MCF 10A (cell line): ENCODE data around the gene NCOA5. TPM values are rescaled to one million over a fixed set of nuclear protein-coding genes. Genes with fewer than 3 reads are reported as not detected.
"Not testable (repeated sequence)": the region's sequence is repeated elsewhere in the genome, so short reads cannot be mapped to it uniquely, and the experiment has no call there.

Source experiments
- BruUV-seq: library from RNA; stranded (reverse); fragments of 400-500 nt; replicated peaks from 2 replicates; lab custom pipeline; 2021; lab: Mats Ljungman, UMichigan
- CTCF ChIA-PET: fragments of 300-600 bp; sonication (Branson Sonifier 250); formaldehyde crosslinking; extraction: SDS; loops from one replicate; lab custom pipeline; 2021; ENCODE audit warnings: antibody characterized with exemption, inconsistent platforms; lab: Yijun Ruan, JAX
- POLR2A ChIA-PET: fragments of 300-600, 350-650 bp; sonication (Branson Sonifier 250); formaldehyde crosslinking; extraction: SDS; loops from one replicate; lab custom pipeline; 2020; ENCODE audit warnings: antibody characterized with exemption, inconsistent platforms; lab: Yijun Ruan, JAX
- DNase-seq: peaks from one replicate; pipeline ENCODE4 v3.0.0-alpha.2; 2018; ENCODE audit not compliant: unreplicated experiment
- H3K27ac Mint-ChIP-seq: one replicate; pipeline ENCODE4 v1.8.0; 2022; ENCODE audit warnings: mild to moderate bottlenecking, low read depth, mixed read lengths; ENCODE audit not compliant: unreplicated experiment
- H3K27me3 Mint-ChIP-seq: one replicate; pipeline ENCODE4 v1.8.0; 2022; ENCODE audit warnings: mixed read lengths; ENCODE audit not compliant: insufficient read depth, unreplicated experiment
- H3K36me3 Mint-ChIP-seq: one replicate; pipeline ENCODE4 v1.8.0; 2022; ENCODE audit warnings: mild to moderate bottlenecking, moderate library complexity, mixed read lengths; ENCODE audit not compliant: insufficient read depth, unreplicated experiment
- H3K4me1 Mint-ChIP-seq: one replicate; pipeline ENCODE4 v1.8.0; 2022; ENCODE audit warnings: mixed read lengths; ENCODE audit not compliant: insufficient read depth, unreplicated experiment
- H3K4me3 Mint-ChIP-seq: one replicate; pipeline ENCODE4 v1.8.0; 2022; ENCODE audit warnings: mild to moderate bottlenecking, moderate library complexity, mixed read lengths; ENCODE audit not compliant: unreplicated experiment
- H3K9me3 Mint-ChIP-seq: one replicate; pipeline ENCODE4 v1.8.0; 2022; ENCODE audit warnings: mixed read lengths; ENCODE audit not compliant: unreplicated experiment
- intact Hi-C: fragments of 100-400 bp; cut with micrococcal nuclease; formaldehyde crosslinking; loops from 2 replicates; pipeline ENCODE4 v1.14.1; 2022
- total RNA-seq: library from RNA; stranded (reverse); gene quantifications from 2 replicates; pipeline ENCODE4 v1.2.3, GENCODE V29; 2022
- TF ChIP-seq, protein P1 (sequence below): fragments of 200-600 bp; IDR thresholded peaks from one replicate; pipeline ENCODE4 v1.8.0; 2022; ENCODE audit warnings: antibody characterized with exemption, mild to moderate bottlenecking; ENCODE audit not compliant: unreplicated experiment

Gene NCOA5
- total RNA-seq, 1 experiment from 2014 or later: 26.0 TPM

DNA sequence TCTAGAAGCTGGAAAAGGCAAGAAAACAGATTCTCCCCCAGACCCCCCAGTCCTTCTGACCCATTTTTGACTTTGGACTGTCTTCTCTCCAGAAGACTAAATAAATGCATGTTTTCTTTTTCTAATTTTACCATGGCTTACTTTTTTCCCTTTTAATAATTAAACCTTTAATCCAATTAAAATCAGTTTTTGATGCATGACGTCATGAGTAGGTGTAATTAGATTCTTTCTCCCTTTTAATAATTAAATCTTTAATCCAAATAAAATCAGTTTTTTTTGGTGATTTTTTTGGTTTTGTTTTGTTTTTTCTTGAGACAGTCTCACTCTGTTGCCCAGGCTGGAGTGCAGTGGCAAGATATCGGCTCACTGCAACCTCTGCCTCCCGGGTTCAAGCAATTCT lies 13.2 kb upstream of the NCOA5 start:
- Mint-ChIP-seq H3K4me1 (no peaks in the 10 kb centered on the region), H3K4me3 (no peak overlapping the region), H3K36me3 (no peaks in the 10 kb centered on the region), H3K27ac (no peak overlapping the region), H3K9me3 (no peaks in the 10 kb centered on the region), H3K27me3 (peaks cover 62% of the 10 kb centered on the region)
- ChIA-PET CTCF (interaction anchor here (0.7 kb wide), 1 partner anchor 262 kb away, joined by 5 read pairs; no protein-coding TSS in a partner anchor), POLR2A (interaction anchor here (0.6 kb wide), 1 partner anchor 52 kb away, joined by 3 read pairs; no protein-coding TSS in a partner anchor)
- TF ChIP-seq, protein P1, sequence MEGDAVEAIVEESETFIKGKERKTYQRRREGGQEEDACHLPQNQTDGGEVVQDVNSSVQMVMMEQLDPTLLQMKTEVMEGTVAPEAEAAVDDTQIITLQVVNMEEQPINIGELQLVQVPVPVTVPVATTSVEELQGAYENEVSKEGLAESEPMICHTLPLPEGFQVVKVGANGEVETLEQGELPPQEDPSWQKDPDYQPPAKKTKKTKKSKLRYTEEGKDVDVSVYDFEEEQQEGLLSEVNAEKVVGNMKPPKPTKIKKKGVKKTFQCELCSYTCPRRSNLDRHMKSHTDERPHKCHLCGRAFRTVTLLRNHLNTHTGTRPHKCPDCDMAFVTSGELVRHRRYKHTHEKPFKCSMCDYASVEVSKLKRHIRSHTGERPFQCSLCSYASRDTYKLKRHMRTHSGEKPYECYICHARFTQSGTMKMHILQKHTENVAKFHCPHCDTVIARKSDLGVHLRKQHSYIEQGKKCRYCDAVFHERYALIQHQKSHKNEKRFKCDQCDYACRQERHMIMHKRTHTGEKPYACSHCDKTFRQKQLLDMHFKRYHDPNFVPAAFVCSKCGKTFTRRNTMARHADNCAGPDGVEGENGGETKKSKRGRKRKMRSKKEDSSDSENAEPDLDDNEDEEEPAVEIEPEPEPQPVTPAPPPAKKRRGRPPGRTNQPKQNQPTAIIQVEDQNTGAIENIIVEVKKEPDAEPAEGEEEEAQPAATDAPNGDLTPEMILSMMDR: no peak
- no TSS peak for BruUV-seq
- intact Hi-C loops: no loop called here
- DNase-seq: no peak

DNA sequence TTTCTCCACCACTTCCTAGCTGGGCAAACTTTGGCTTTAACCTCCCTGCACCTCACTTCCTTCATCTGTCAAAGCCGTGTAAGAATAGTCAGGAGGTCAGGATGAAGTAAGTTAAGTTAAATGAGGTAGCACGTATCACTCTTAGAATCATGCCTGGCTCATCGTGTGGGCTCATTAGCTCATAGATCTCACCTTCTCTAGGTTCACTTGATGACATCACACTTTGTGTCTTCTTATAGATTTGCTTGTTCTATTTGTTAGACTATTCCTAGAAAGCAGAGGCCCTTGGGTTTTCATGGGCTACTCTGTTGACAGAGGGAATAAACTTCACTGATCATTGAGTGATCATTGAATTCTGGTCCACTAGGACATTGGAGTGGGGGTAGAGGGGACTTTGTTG lies 12.2 kb upstream of the NCOA5 start:
- BruUV-seq: no TSS peak
- Mint-ChIP-seq H3K27me3 (peaks cover 52% of the 10 kb centered on the region), H3K4me3 (no peak overlapping the region), H3K27ac (no peak overlapping the region), H3K36me3 (no peaks in the 10 kb centered on the region), H3K9me3 (no peaks in the 10 kb centered on the region), H3K4me1 (no peaks in the 10 kb centered on the region)
- no peak for DNase-seq
- ChIA-PET POLR2A (interaction anchor here (0.7 to 0.8 kb wide), 2 partner anchors 125 to 262 kb away, joined by 3 to 4 read pairs; no protein-coding TSS in a partner anchor), CTCF (interaction anchor here (0.8 to 1.5 kb wide), 4 partner anchors 14 to 87 kb away, joined by 3 read pairs; no protein-coding TSS in a partner anchor)
- TF ChIP-seq, protein P1: no peak
- intact Hi-C loops: no loop called here

DNA sequence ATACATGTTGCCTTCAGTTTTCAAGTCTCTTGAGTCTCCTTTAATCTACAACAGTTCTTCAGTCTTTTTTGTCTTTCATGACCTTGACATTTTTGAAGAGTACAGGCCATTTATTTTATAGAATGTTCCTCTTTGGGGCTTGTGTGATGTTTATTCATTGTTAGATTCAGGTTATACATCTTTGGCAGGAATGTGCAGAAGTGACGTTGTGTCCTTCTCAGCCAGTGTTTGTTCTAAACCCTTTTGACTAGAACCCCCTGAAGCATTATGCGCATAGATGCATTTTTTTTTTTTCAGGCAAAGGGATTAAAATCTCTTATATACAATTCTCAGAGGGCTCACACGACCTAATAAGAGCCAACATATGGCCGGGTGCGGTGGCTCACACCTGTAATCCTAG lies 11.2 kb upstream of the NCOA5 start:
- peaks cover 47% of the 10 kb centered on the region for H3K27me3 Mint-ChIP-seq
- H3K4me1 Mint-ChIP-seq: no peaks in the 10 kb centered on the region
- H3K27ac Mint-ChIP-seq: no peak overlapping the region
- H3K36me3 Mint-ChIP-seq: no peaks in the 10 kb centered on the region
- TF ChIP-seq, protein P1: no peak
- H3K9me3 Mint-ChIP-seq: no peaks in the 10 kb centered on the region
- ChIA-PET POLR2A (no interaction called here), CTCF (interaction anchor here (0.7 to 1.1 kb wide), 2 partner anchors 29 to 86 kb away, joined by 3 to 4 read pairs; no protein-coding TSS in a partner anchor)
- no peak overlapping the region for H3K4me3 Mint-ChIP-seq
- BruUV-seq: no TSS peak
- intact Hi-C loops: no loop called here
- DNase-seq: no peak

DNA sequence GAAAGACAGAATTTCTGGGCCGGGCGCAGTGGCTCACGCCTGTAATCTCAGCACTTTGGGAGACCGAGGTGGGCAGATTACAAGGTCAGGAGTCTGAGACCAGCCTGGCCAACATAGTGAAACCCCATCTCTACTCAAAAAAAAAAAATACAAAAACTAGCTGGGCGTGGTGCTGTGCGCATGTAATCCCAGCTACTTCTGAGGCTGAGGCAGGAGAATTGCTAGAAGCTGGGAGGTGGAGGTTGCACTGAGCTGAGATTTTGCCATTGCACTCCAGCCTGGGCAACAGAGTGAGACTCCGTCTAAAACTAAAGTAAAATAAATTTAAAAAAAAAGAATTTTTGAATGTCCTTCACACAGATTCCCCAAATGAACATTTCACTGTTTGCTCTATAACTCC lies 10.7 kb upstream of the NCOA5 start:
- POLR2A ChIA-PET, H3K9me3 Mint-ChIP-seq, H3K27ac Mint-ChIP-seq, H3K36me3 Mint-ChIP-seq, H3K4me1 Mint-ChIP-seq, DNase-seq, intact Hi-C loops, H3K4me3 Mint-ChIP-seq, BruUV-seq: not testable (repeated sequence)
- peaks cover 47% of the 10 kb centered on the region for H3K27me3 Mint-ChIP-seq
- CTCF ChIA-PET: interaction anchor here (0.6 kb wide), 1 partner anchor 259 kb away, joined by 4 read pairs; no protein-coding TSS in a partner anchor
